HepG2 (cell line): Measurements from ENCODE around the gene E2F3. TPM values are rescaled to one million over a fixed set of nuclear protein-coding genes. Genes with fewer than 3 reads are reported as not detected.

ENCODE experiments used
- AKAP8 ChIP-seq: sonication (generic); formaldehyde crosslinking; IDR thresholded peaks from 2 replicates; pipeline ENCODE4 v1.5.1; 2020; ENCODE audit warnings: mild to moderate bottlenecking, missing genetic modification reagents
- ATF7-NPFF ChIP-seq: sonication (generic); formaldehyde crosslinking; IDR thresholded peaks from 2 replicates; pipeline ENCODE4 v1.8.1; 2023; ENCODE audit warnings: mild to moderate bottlenecking, low read depth, missing genetic modification reagents, moderate library complexity
- HNRNPK ChIP-seq: fragments of 200-400 bp; formaldehyde crosslinking; IDR thresholded peaks from 2 replicates; pipeline ENCODE4 v1.6.1; 2018; ENCODE audit warnings: low read length, low read depth, moderate library complexity, mild to moderate bottlenecking; ENCODE audit not compliant: poor library complexity, severe bottlenecking
- MZF1 ChIP-seq: sonication (generic); formaldehyde crosslinking; IDR thresholded peaks from 2 replicates; pipeline ENCODE4 v1.8.1; 2023; ENCODE audit warnings: mild to moderate bottlenecking, missing genetic modification reagents, borderline replicate concordance
- SMAD3 ChIP-seq: sonication (generic); formaldehyde crosslinking; IDR thresholded peaks from 2 replicates; pipeline ENCODE4 v1.4.0; 2020; ENCODE audit warnings: missing genetic modification reagents
- SOX6 ChIP-seq, 2 experiments: fragments of 450-650 bp in 1 of 2; sonication (generic) in 1 of 2; formaldehyde crosslinking in 1 of 2; IDR thresholded peaks; 2 replicates each; pipeline versions ENCODE4 v1.4.0 to v1.6.1; 2017 to 2020; ENCODE audit warnings: antibody characterized with exemption in 1 of 2, mild to moderate bottlenecking in 1 of 2, missing genetic modification reagents in 1 of 2
- TOPORS ChIP-seq: sonication (generic); formaldehyde crosslinking; IDR thresholded peaks from 2 replicates; pipeline ENCODE4 v1.8.0; 2023; ENCODE audit warnings: mild to moderate bottlenecking, missing genetic modification reagents
- YY1 ChIP-seq: IDR thresholded peaks from 2 replicates; pipeline ENCODE4 v1.6.1; 2011; ENCODE audit warnings: low read length, low read depth, moderate library complexity, mild to moderate bottlenecking; ENCODE audit not compliant: insufficient read depth, insufficient replicate concordance
- ZNF24 ChIP-seq: fragments of 450-650 bp; IDR thresholded peaks from 2 replicates; pipeline ENCODE4 v1.6.1; 2017; ENCODE audit warnings: antibody characterized with exemption, mild to moderate bottlenecking
- ZNF317 ChIP-seq: sonication (generic); formaldehyde crosslinking; IDR thresholded peaks from 2 replicates; pipeline ENCODE4 v1.5.0; 2020; ENCODE audit warnings: mild to moderate bottlenecking, missing genetic modification reagents
- ZNF337 ChIP-seq: sonication (generic); formaldehyde crosslinking; IDR thresholded peaks from 2 replicates; pipeline ENCODE4 v1.5.1; 2020; ENCODE audit warnings: missing genetic modification reagents, low read depth, mild to moderate bottlenecking, borderline replicate concordance
- ZNF879 ChIP-seq: sonication (generic); formaldehyde crosslinking; IDR thresholded peaks from 2 replicates; pipeline ENCODE4 v1.8.1; 2023; ENCODE audit warnings: missing genetic modification reagents
- ZSCAN12 ChIP-seq: sonication (generic); formaldehyde crosslinking; IDR thresholded peaks from 2 replicates; pipeline ENCODE4 v1.9.0; 2021; ENCODE audit warnings: mild to moderate bottlenecking, missing genetic modification reagents
- ZSCAN31 ChIP-seq: sonication (generic); formaldehyde crosslinking; IDR thresholded peaks from 2 replicates; pipeline ENCODE4 v1.5.0; 2020; ENCODE audit warnings: low read depth, mild to moderate bottlenecking, missing genetic modification reagents
- polyA plus RNA-seq, 8 experiments: library from polyadenylated mRNA; depleted of rRNA in 3 of 8; stranded (reverse) in 7 of 8; unstranded in 1 of 8; fragments of >200 nt; fragmentation: Illumina TruSeq in 4 of 8; extraction: Trizol in 4 of 8; gene quantifications; 2 replicates each; pipeline versions ENCODE4 v1.2.1 to v1.2.3, GENCODE V29; 2011 to 2016; ENCODE audit warnings: low read depth in 4 of 8, missing spikeins in 1 of 8, mixed read lengths in 1 of 8; ENCODE audit not compliant: insufficient read depth in 1 of 8
- total RNA-seq, 5 experiments: library from RNA; depleted of rRNA; stranded (reverse); fragments of >200 nt; fragmentation: Illumina TruSeq; extraction: Trizol; gene quantifications; 2 replicates each; pipeline ENCODE4 v1.2.3, GENCODE V29; 2016; ENCODE audit warnings: low read depth in 1 of 5
- TF ChIP-seq, protein P1 (sequence below): sonication (generic); formaldehyde crosslinking; IDR thresholded peaks from 2 replicates; pipeline ENCODE4 v1.4.0; 2020; ENCODE audit warnings: missing genetic modification reagents
- TF ChIP-seq, protein P2 (sequence below): sonication (generic); formaldehyde crosslinking; conservative IDR thresholded peaks from 2 replicates; pipeline ENCODE4 v1.8.0; 2022; ENCODE audit warnings: missing genetic modification reagents
- TF ChIP-seq, protein P3 (sequence below): IDR thresholded peaks from 2 replicates; pipeline ENCODE4 v1.6.1; 2016; ENCODE audit warnings: mild to moderate bottlenecking
- TF ChIP-seq, protein P4 (sequence below): sonication (generic); formaldehyde crosslinking; IDR thresholded peaks from 2 replicates; pipeline ENCODE4 v1.4.0; 2020; ENCODE audit warnings: missing genetic modification reagents
- TF ChIP-seq, protein P5 (sequence below): sonication (generic); formaldehyde crosslinking; IDR thresholded peaks from 2 replicates; pipeline ENCODE4 v1.5.0; 2020; ENCODE audit warnings: missing genetic modification reagents, mild to moderate bottlenecking, borderline replicate concordance
- TF ChIP-seq, protein P6 (sequence below): sonication (generic); formaldehyde crosslinking; IDR thresholded peaks from 2 replicates; pipeline ENCODE4 v1.4.0; 2020; ENCODE audit warnings: missing genetic modification reagents

The E2F3 gene
- total and polyA plus RNA-seq, 2 of the 13 experiments (the other 11 are each of a cell fraction or from before 2014, with no cell fraction given): 8.5 to 12.7 TPM

DNA sequence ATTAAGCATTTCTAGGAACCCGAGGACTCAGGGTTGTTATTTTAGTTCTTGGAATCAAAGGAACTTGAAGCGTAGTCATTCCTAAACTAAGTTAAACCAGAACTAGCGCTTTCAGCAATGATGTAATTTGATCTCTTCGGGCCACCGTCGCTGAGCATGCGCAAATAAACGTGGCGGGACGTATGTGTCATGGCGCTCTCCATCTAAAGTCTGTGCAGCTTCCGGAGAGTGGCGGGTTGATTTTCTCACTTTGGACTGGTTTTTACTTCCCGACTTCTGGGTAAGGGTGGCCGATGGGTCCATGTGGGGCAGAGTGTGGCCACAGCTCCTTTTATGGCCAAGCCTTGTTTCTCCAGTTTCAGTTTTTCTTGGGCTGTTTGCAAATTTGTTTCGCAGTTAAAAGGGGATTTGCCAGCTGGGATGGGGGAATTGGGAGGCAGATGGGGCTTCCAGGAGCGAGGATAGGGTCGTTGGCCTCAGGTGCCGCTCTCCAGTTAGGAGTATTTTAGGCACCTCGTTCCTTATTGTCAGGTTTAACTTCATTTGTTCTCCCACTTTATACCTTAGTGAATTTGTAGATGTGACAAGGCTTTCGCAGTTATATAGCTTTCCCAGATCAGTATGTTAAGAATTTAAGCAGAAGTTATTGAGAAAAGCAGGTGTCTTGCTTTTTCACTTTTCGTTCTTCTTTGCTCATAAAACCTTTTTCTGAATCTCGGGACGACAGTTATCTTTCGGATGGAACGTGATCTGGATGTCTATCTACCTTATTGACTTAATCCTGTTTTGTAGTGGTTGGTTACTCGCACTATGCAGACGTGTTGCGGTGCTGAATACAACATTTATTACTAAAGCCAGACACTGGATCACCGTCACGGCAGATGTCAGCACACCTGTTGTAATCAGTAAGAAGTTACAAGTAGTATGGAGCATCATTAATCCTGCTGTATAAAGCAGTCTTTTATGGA lies 132.9 kb downstream of the E2F3 start, which contains the start of gene CDKAL1 (continued):
- TF ChIP-seq, protein P1, sequence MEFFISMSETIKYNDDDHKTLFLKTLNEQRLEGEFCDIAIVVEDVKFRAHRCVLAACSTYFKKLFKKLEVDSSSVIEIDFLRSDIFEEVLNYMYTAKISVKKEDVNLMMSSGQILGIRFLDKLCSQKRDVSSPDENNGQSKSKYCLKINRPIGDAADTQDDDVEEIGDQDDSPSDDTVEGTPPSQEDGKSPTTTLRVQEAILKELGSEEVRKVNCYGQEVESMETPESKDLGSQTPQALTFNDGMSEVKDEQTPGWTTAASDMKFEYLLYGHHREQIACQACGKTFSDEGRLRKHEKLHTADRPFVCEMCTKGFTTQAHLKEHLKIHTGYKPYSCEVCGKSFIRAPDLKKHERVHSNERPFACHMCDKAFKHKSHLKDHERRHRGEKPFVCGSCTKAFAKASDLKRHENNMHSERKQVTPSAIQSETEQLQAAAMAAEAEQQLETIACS: no peak
- TF ChIP-seq, protein P2, sequence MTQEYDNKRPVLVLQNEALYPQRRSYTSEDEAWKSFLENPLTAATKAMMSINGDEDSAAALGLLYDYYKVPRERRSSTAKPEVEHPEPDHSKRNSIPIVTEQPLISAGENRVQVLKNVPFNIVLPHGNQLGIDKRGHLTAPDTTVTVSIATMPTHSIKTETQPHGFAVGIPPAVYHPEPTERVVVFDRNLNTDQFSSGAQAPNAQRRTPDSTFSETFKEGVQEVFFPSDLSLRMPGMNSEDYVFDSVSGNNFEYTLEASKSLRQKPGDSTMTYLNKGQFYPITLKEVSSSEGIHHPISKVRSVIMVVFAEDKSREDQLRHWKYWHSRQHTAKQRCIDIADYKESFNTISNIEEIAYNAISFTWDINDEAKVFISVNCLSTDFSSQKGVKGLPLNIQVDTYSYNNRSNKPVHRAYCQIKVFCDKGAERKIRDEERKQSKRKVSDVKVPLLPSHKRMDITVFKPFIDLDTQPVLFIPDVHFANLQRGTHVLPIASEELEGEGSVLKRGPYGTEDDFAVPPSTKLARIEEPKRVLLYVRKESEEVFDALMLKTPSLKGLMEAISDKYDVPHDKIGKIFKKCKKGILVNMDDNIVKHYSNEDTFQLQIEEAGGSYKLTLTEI (CRISPR knock-in tag): no peak
- TF ChIP-seq ZNF879 (CRISPR knock-in tag) (no peak), HNRNPK (no peak), SOX6 (IDR thresholded peaks at IDR 0.05) (no peak), SOX6 (CRISPR knock-in tag; IDR thresholded peaks at IDR 0.05) (peak; percentile 59), MZF1 (CRISPR knock-in tag) (peak; percentile 78; the same call in 1 of the 2 replicates), SMAD3 (CRISPR knock-in tag) (peak; percentile 87), AKAP8 (CRISPR knock-in tag) (0 out of 2 replicates have a peak, but pooled peaks have one; percentile 40), YY1 (peak; percentile 98), ZSCAN31 (CRISPR knock-in tag) (peak; percentile 87; the same call in 1 of the 2 replicates), TOPORS (CRISPR knock-in tag) (0 out of 2 replicates have a peak, but pooled peaks have one; percentile 54), ZSCAN12 (0 out of 2 replicates have a peak, but pooled peaks have one; percentile 22), ZNF24 (no peak), ZNF337 (CRISPR knock-in tag) (0 out of 2 replicates have a peak, but pooled peaks have one; percentile 60), ATF7-NPFF (CRISPR knock-in tag) (peak; percentile 69), ZNF317 (no peak)
- TF ChIP-seq, protein P3, sequence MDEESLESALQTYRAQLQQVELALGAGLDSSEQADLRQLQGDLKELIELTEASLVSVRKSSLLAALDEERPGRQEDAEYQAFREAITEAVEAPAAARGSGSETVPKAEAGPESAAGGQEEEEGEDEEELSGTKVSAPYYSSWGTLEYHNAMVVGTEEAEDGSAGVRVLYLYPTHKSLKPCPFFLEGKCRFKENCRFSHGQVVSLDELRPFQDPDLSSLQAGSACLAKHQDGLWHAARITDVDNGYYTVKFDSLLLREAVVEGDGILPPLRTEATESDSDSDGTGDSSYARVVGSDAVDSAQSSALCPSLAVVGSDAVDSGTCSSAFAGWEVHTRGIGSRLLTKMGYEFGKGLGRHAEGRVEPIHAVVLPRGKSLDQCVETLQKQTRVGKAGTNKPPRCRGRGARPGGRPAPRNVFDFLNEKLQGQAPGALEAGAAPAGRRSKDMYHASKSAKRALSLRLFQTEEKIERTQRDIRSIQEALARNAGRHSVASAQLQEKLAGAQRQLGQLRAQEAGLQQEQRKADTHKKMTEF (CRISPR knock-in tag): peak; percentile 70
- TF ChIP-seq, protein P4, sequence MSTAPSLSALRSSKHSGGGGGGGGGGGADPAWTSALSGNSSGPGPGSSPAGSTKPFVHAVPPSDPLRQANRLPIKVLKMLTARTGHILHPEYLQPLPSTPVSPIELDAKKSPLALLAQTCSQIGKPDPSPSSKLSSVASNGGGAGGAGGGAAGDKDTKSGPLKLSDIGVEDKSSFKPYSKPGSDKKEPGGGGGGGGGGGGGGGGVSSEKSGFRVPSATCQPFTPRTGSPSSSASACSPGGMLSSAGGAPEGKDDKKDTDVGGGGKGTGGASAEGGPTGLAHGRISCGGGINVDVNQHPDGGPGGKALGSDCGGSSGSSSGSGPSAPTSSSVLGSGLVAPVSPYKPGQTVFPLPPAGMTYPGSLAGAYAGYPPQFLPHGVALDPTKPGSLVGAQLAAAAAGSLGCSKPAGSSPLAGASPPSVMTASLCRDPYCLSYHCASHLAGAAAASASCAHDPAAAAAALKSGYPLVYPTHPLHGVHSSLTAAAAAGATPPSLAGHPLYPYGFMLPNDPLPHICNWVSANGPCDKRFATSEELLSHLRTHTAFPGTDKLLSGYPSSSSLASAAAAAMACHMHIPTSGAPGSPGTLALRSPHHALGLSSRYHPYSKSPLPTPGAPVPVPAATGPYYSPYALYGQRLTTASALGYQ (CRISPR knock-in tag): peak; percentile 58; the same call in 1 of the 2 replicates
- TF ChIP-seq, protein P5, sequence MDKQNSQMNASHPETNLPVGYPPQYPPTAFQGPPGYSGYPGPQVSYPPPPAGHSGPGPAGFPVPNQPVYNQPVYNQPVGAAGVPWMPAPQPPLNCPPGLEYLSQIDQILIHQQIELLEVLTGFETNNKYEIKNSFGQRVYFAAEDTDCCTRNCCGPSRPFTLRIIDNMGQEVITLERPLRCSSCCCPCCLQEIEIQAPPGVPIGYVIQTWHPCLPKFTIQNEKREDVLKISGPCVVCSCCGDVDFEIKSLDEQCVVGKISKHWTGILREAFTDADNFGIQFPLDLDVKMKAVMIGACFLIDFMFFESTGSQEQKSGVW (CRISPR knock-in tag): no peak
- TF ChIP-seq, protein P6, sequence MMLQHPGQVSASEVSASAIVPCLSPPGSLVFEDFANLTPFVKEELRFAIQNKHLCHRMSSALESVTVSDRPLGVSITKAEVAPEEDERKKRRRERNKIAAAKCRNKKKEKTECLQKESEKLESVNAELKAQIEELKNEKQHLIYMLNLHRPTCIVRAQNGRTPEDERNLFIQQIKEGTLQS (CRISPR knock-in tag): no peak; the same call in 1 of the 2 replicates
